Erythroblast (primary cell): ENCODE results near the gene SLC12A8.

Source experiments
- GATA1 ChIP-seq: IDR thresholded peaks from 2 replicates; pipeline ENCODE4 v1.6.1; 2011; ENCODE audit warnings: low read depth, mild to moderate bottlenecking, control low read depth, low read length, moderate library complexity
- POLR2A ChIP-seq: IDR thresholded peaks from 2 replicates; pipeline ENCODE4 v1.6.1; 2011; ENCODE audit warnings: mild to moderate bottlenecking, low read length

DNA sequence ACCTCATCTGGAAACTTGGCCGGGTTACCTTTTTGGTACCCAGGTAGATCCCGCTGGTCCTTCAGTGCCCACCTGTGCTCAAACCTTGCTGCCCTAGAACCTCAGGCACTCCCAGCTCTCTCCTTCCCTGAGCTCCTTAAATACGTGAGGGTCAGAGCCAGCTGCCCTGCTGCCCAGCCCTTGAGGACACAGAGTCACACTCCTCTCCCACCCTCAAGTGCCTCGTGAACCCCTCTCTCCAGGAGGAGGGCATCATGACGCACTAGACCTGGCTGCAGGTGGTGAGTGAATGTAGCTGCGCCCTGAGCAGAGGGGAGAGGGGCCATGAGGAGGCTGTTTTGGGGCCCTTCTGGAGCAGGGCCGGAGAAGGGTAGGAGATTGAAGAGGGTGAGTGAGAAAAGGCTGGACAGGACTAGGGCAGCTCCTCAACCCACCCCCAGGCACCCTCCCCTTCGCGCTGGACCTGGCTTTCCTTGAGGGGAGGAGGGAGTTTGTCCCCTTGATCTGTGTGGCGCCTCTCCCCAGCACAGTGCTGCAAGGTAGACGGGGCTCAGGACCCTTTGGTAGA lies 941 bp downstream of the SLC12A8 start:
- TF ChIP-seq POLR2A (no peak), GATA1 (no peak)
